GM20000 (cell line): ENCODE measurements around the gene KCNMA1.

Source experiments
- DNase-seq: peaks from one replicate; pipeline ENCODE4 v3.0.0; 2012; ENCODE audit warnings: low spot score
- CTCF ChIP-seq: IDR thresholded peaks from 2 replicates; pipeline ENCODE4 v1.5.1; 2012; ENCODE audit warnings: mild to moderate bottlenecking, control low read depth; ENCODE audit errors: extremely low read depth, missing control alignments

Gene KCNMA1

GRCh38 chr10:77229704-77230103 is 407.9 kb downstream of the KCNMA1 start:
- DNase-seq = no peak
- TF ChIP-seq CTCF = no peak

- TF ChIP-seq CTCF = no peak
- no peak for DNase-seq
Measured at GRCh38 chr10:77228559-77228958, 409.0 kb downstream of the KCNMA1 start.

- DNase-seq = no peak
- no peak for TF ChIP-seq CTCF
Measured at GRCh38 chr10:77226853-77227565, 410.6 kb downstream of the KCNMA1 start.

GRCh38 chr10:77226452-77226851 is 411.2 kb downstream of the KCNMA1 start:
- DNase-seq = no peak
- no peak for TF ChIP-seq CTCF

- no peak for TF ChIP-seq CTCF
- no peak for DNase-seq
Measured at GRCh38 chr10:77226020-77226419, 411.6 kb downstream of the KCNMA1 start.

GRCh38 chr10:77223526-77224460 is 413.8 kb downstream of the KCNMA1 start:
- TF ChIP-seq CTCF = no peak
- no peak for DNase-seq

- DNase-seq = no peak
- TF ChIP-seq CTCF = no peak
Measured at GRCh38 chr10:77220150-77220549, 417.5 kb downstream of the KCNMA1 start.
